AG04449 (cell line): ENCODE measurements around the gene TMEM259.

ENCODE experiments used
- CTCF ChIA-PET: fragments of 350-600 bp; formaldehyde crosslinking; extraction: SDS; loops from one replicate; lab custom pipeline; 2021; ENCODE audit warnings: antibody characterized with exemption; lab: Yijun Ruan, JAX
- POLR2A ChIA-PET: fragments of 400-600, 350-600 bp; formaldehyde crosslinking; extraction: SDS; loops from one replicate; lab custom pipeline; 2020; ENCODE audit warnings: antibody characterized with exemption, inconsistent platforms; lab: Yijun Ruan, JAX
- DNase-seq: peaks from one replicate; pipeline ENCODE4 v3.0.0-alpha.2; 2010; ENCODE audit warnings: low read depth, low spot score
- H3K4me3 ChIP-seq: 2 replicates; pipeline ENCODE4 v1.5.1; 2011; ENCODE audit warnings: low read depth, mild to moderate bottlenecking, control low read depth, low read length
- CTCF ChIP-seq: IDR thresholded peaks from one replicate; pipeline ENCODE4 v1.5.1; 2011; ENCODE audit warnings: mild to moderate bottlenecking, moderate library complexity, low read length, control low read depth, inconsistent platforms; ENCODE audit not compliant: insufficient read depth; ENCODE audit errors: missing control alignments

TMEM259 gene

GRCh38 chr19:1066748-1067340 is 45.9 kb upstream of the TMEM259 start, which contains the start of gene ARHGAP45:
ARHGAP45 (plus strand) TSS chr19:1067167; CDS start chr19:1067406, 239 bp downstream.
- ChIA-PET CTCF (interaction anchor here (0.8 to 3.5 kb wide), 5 partner anchors 13 to 128 kb away, joined by 3 to 15 read pairs (median 4); no protein-coding TSS in a partner anchor), POLR2A (no interaction called here)
- H3K4me3 ChIP-seq, result peak within 1 kb of the TSS; percentile 34
- no peak for DNase-seq
- no peak for TF ChIP-seq CTCF

GRCh38 chr19:1066251-1066747 is 45.4 kb upstream of the TMEM259 start:
- H3K4me3 ChIP-seq, result no peak overlapping the region
- TF ChIP-seq CTCF, result no peak
- POLR2A ChIA-PET, result no interaction called here
- CTCF ChIA-PET, result interaction anchor here (0.6 to 3.5 kb wide), 6 partner anchors 10 to 47 kb away, joined by 3 to 15 read pairs (median 3); no protein-coding TSS in a partner anchor
- DNase-seq, result no peak

GRCh38 chr19:1065606-1066109 is 44.7 kb upstream of the TMEM259 start:
- no peak for DNase-seq
- ChIA-PET CTCF (interaction anchor here (0.6 to 3.5 kb wide), 12 partner anchors 9 to 157 kb away, joined by 3 to 15 read pairs (median 4); partner anchors contain the start of gene ABCA7), POLR2A (no interaction called here)
- TF ChIP-seq CTCF, result no peak
- H3K4me3 ChIP-seq, result no peak overlapping the region

- CTCF ChIA-PET, result interaction anchor here (0.7 to 3.5 kb wide), 19 partner anchors 8 to 188 kb away, joined by 3 to 15 read pairs (median 4); partner anchors contain the start of gene ABCA7
- POLR2A ChIA-PET, result interaction anchor here (0.5 to 1.1 kb wide), 3 partner anchors 25 to 262 kb away, joined by 3 to 4 read pairs (median 3); partner anchors contain the start of genes ABCA7 and CNN2
- peak; percentile 82 for TF ChIP-seq CTCF
- DNase-seq, result no peak
- H3K4me3 ChIP-seq, result no peak overlapping the region
Measured at GRCh38 chr19:1064661-1065605, 44.0 kb upstream of the TMEM259 start.

GRCh38 chr19:1063909-1064660 is 43.2 kb upstream of the TMEM259 start:
- DNase-seq, result no peak
- POLR2A ChIA-PET, result interaction anchor here (1.0 to 1.1 kb wide), 2 partner anchors 24 to 38 kb away, joined by 3 to 4 read pairs; partner anchors contain the start of genes ABCA7 and CNN2
- H3K4me3 ChIP-seq, result no peak overlapping the region

More at GRCh38 chr19:1063909-1064660, 43.2 kb upstream of the TMEM259 start:
- CTCF ChIA-PET, result interaction anchor here (0.8 to 3.5 kb wide), 14 partner anchors 7 to 180 kb away, joined by 3 to 15 read pairs (median 5); partner anchors contain the start of gene ABCA7
- TF ChIP-seq CTCF, result no peak
